Natural killer cell (primary cell): ENCODE data around the gene MAP4K2. TPM values are rescaled to one million over a fixed set of nuclear protein-coding genes. Genes with fewer than 3 reads are reported as not detected.

Experiments
- ATAC-seq, 3 donors: fragments of 150-1000 bp in 2 of 3; fragments of 200-7000 bp in 1 of 3; cut with Tn5 transposase; 1 replicate in 1 of 3; 2 replicates in 2 of 3; pipeline ENCODE4 v1.10.0; 2021; ENCODE audit warnings: mild to moderate bottlenecking in 2 of 3, moderate library complexity in 2 of 3
- DNase-seq, 2 donors: peaks; one replicate each; pipeline versions ENCODE4 v3.0.0 to v3.0.0-alpha.2; 2013 to 2021; ENCODE audit warnings: mixed read lengths in 1 of 2
- H3K27ac ChIP-seq: one replicate; pipeline ENCODE4 v1.5.1; 2013; ENCODE audit warnings: mild to moderate bottlenecking, low read length
- H3K27me3 ChIP-seq: one replicate; pipeline ENCODE4 v1.6.1; 2013; ENCODE audit warnings: low read length; ENCODE audit not compliant: control insufficient read depth, insufficient read depth
- H3K36me3 ChIP-seq: one replicate; pipeline ENCODE4 v1.6.1; 2013; ENCODE audit warnings: low read length; ENCODE audit not compliant: control insufficient read depth, insufficient read depth
- H3K4me1 ChIP-seq: one replicate; pipeline ENCODE4 v1.6.1; 2013; ENCODE audit warnings: low read length; ENCODE audit not compliant: control insufficient read depth, insufficient read depth
- H3K4me3 ChIP-seq: one replicate; pipeline ENCODE4 v1.5.1; 2013; ENCODE audit warnings: low read length
- H3K9me3 ChIP-seq: one replicate; pipeline ENCODE4 v1.6.1; 2013; ENCODE audit warnings: low read length; ENCODE audit not compliant: control insufficient read depth, insufficient read depth
- H3K27ac Mint-ChIP-seq, 2 donors: one replicate each; pipeline ENCODE4 v1.8.0; 2022; ENCODE audit warnings: mild to moderate bottlenecking in 2 of 2, mixed read lengths in 2 of 2, moderate library complexity in 1 of 2
- H3K27me3 Mint-ChIP-seq, 2 donors: one replicate each; pipeline ENCODE4 v1.8.0; 2022; ENCODE audit warnings: low read depth in 2 of 2, mixed read lengths in 2 of 2
- H3K36me3 Mint-ChIP-seq: one replicate; pipeline ENCODE4 v1.8.0; 2022; ENCODE audit warnings: mixed read lengths
- H3K4me1 Mint-ChIP-seq, 2 donors: one replicate each; pipeline ENCODE4 v1.8.0; 2022; ENCODE audit warnings: mixed read lengths in 2 of 2
- H3K4me3 Mint-ChIP-seq: one replicate; pipeline ENCODE4 v1.8.0; 2022; ENCODE audit warnings: mild to moderate bottlenecking, moderate library complexity, mixed read lengths
- H3K9me3 Mint-ChIP-seq, 2 donors: one replicate each; pipeline ENCODE4 v1.8.0; 2022; ENCODE audit warnings: mixed read lengths in 2 of 2
- WGBS: methylation state at CpG from one replicate; pipeline ENCODE4 v1.1.7; 2013; ENCODE audit warnings: missing lambda C conversion rate; ENCODE audit not compliant: insufficient coverage; 5-methylcytosine and 5-hydroxymethylcytosine counted together
- intact Hi-C: fragments of 100-400 bp; cut with micrococcal nuclease; formaldehyde crosslinking; loops from one replicate; pipeline ENCODE4 v1.14.2; 2022
- total RNA-seq, 4 donors: library from RNA; stranded (reverse); fragments of 120-200 nt in 1 of 4; gene quantifications; one replicate each; pipeline versions ENCODE4 v1.2.3 to v1.2.4, GENCODE V29; 2013 to 2022
- TF ChIP-seq, protein P1 (sequence below): fragments of 200-600 bp; IDR thresholded peaks from one replicate; pipeline ENCODE4 v1.8.0; 2022; ENCODE audit warnings: antibody characterized with exemption

MAP4K2 gene
- total RNA-seq, 3 donors from 2014 or later (not counting 1 experiment from before 2014, with no cell fraction given): 38.3 to 40.6 (median 38.7) TPM

DNA sequence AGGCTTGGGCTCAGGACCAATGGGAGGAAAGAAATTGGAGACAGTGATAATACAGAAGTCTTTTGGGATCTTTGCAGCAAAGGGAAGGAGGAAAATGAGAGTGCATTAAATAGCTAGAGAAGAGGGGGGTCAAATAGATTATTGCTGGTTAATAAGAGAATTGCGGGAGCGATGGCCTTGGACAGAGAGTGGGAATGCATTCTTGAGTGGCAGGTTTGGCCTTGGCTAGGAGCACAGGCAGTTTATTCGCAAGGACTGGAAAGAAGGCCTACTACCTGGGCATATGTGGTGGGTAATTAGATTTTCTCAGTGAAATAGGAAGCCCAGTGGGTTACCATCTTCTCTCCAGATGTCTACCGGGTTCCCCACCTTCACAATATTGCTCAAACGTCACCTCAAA, 10.8 kb upstream of the MAP4K2 start:
- ATAC-seq (no peak), DNase-seq (no peak)
- peaks cover 23% of the 10 kb centered on the region for H3K4me1 ChIP-seq
- 97% methylated on average over 5 of the region's 5 CpGs for WGBS
- H3K27ac ChIP-seq: no peak overlapping the region
- intact Hi-C loops: loop anchor here (5.0 kb wide), 1 partner anchor 72 kb away; the partner anchor contains the start of gene RASGRP2
- no peaks in the 10 kb centered on the region for H3K27me3 Mint-ChIP-seq
- H3K9me3 ChIP-seq: no peaks in the 10 kb centered on the region
- no peaks in the 10 kb centered on the region for H3K36me3 ChIP-seq
- no peaks in the 10 kb centered on the region for H3K27me3 ChIP-seq
- no peak overlapping the region for H3K4me3 Mint-ChIP-seq
- H3K4me1 Mint-ChIP-seq: peaks cover 17 to 19% of the 10 kb centered on the region in 2 donors
- H3K36me3 Mint-ChIP-seq: no peaks in the 10 kb centered on the region
- TF ChIP-seq, protein P1, sequence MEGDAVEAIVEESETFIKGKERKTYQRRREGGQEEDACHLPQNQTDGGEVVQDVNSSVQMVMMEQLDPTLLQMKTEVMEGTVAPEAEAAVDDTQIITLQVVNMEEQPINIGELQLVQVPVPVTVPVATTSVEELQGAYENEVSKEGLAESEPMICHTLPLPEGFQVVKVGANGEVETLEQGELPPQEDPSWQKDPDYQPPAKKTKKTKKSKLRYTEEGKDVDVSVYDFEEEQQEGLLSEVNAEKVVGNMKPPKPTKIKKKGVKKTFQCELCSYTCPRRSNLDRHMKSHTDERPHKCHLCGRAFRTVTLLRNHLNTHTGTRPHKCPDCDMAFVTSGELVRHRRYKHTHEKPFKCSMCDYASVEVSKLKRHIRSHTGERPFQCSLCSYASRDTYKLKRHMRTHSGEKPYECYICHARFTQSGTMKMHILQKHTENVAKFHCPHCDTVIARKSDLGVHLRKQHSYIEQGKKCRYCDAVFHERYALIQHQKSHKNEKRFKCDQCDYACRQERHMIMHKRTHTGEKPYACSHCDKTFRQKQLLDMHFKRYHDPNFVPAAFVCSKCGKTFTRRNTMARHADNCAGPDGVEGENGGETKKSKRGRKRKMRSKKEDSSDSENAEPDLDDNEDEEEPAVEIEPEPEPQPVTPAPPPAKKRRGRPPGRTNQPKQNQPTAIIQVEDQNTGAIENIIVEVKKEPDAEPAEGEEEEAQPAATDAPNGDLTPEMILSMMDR: no peak
- H3K27ac Mint-ChIP-seq: no peak overlapping the region
- H3K9me3 Mint-ChIP-seq: no peaks in the 10 kb centered on the region
- H3K4me3 ChIP-seq: no peak overlapping the region

DNA sequence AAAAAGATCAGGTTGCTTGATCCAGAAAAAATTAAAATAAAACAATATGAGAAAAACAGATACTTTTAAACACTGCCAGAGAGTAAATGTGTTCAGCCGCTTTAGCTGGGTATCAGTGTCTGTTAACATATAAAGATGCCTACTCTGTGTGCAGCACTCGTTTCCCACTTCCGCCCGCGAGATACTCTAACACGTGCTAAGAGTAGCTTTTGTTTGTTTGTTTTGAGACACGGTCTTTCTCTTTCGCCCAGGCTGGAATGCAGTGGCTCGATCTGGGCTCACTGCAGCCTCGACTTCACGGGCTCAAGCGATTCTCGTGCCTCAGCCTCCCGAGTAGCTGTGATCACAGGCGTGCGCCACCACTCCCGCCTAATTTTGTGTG, 7.9 kb upstream of the MAP4K2 start:
- Mint-ChIP-seq H3K36me3 (no peaks in the 10 kb centered on the region), H3K9me3 (no peaks in the 10 kb centered on the region), H3K4me1 (peaks cover 17 to 26% of the 10 kb centered on the region in 2 donors), H3K27me3 (no peaks in the 10 kb centered on the region), H3K4me3 (peak overlapping the region; percentile 96), H3K27ac (peak overlapping the region; percentile 95 to 96)
- DNase-seq: peak; percentile 52 to 76
- Histone ChIP-seq H3K4me3 (peak overlapping the region; percentile 89), H3K4me1 (peaks cover 23% of the 10 kb centered on the region), H3K9me3 (no peaks in the 10 kb centered on the region), H3K27me3 (no peaks in the 10 kb centered on the region), H3K36me3 (peaks cover 6% of the 10 kb centered on the region), H3K27ac (peak overlapping the region; percentile 93)
- 25% methylated on average over 10 of the region's 17 CpGs for WGBS
- TF ChIP-seq, protein P1: no peak
- intact Hi-C loops: loop anchor here (5.0 kb wide), 1 partner anchor 69 kb away; the partner anchor contains the start of gene RASGRP2
- ATAC-seq: peak; percentile 73 to 83 (median 76)

DNA sequence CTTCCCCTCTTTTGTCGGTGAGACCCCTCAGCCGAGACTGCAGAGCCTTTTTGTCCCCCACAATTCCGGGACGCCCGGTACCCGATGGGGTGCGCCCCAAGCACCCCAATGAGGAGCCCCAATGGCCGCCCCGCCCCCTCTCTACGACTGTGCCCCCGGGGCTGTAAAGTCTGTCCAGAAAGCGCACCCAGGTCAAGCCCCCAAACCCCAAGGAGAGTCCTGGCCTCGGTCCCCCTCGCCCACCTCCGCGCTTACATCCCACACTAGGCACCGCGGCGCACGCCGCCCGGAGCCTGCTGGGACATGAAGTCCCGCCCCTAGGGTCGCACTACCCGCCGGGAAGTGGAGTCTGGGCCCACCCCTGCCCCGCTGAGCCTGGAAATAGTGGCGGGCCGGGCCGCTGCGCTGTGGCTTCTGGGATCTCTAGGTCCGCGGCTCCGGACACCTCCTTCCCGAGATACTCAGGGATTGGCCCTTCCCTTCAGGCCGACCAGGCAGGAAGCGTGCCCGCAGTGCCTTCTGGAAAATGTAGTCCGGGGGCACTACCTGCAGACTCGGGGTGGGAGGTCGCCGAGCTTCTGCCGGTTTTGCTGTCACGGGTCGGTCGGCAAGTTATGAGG, 7.4 kb upstream of the MAP4K2 start, which contains the start of gene MEN1:
Gene MEN1 (minus strand): TSS at position 281 of the 620 bp plus-strand sequence. CDS start 442 bp downstream, outside the sequence.
- no peaks in the 10 kb centered on the region for H3K27me3 ChIP-seq
- H3K27ac ChIP-seq: peak within 1 kb of the TSS; percentile 93
- WGBS: under 1% methylated on average over 43 of the region's 46 CpGs
- Mint-ChIP-seq H3K27me3 (no peaks in the 10 kb centered on the region), H3K4me1 (peaks cover 17 to 26% of the 10 kb centered on the region in 2 donors), H3K9me3 (no peaks in the 10 kb centered on the region), H3K36me3 (no peaks in the 10 kb centered on the region), H3K4me3 (peak within 1 kb of the TSS; percentile 96), H3K27ac (peak within 1 kb of the TSS; percentile 95 to 96)
- peak; percentile 85 to 88 (median 87) for ATAC-seq
- TF ChIP-seq, protein P1: no peak
- H3K36me3 ChIP-seq: peaks cover 6% of the 10 kb centered on the region
- peaks cover 23% of the 10 kb centered on the region for H3K4me1 ChIP-seq
- DNase-seq: peak; percentile 71 to 82
- H3K4me3 ChIP-seq: peak within 1 kb of the TSS; percentile 89
- no peaks in the 10 kb centered on the region for H3K9me3 ChIP-seq
- intact Hi-C loops: loop anchor here (5.0 kb wide), 1 partner anchor 68 kb away; the partner anchor contains the start of gene RASGRP2
